ENCODE results near the gene PRICKLE4.
"Not testable (repeated sequence)": the region's sequence is repeated elsewhere in the genome, so short reads cannot be mapped to it uniquely, and the experiment has no call there.

PRICKLE4 gene

GRCh38 chr6:41791305-41791704, 10.7 kb downstream of the PRICKLE4 start:
- no peak for DNase-seq (ENCODE audit: low read depth in 2 of 3, low spot score in 1 of 3)

GRCh38 chr6:41791984-41792383, 11.4 kb downstream of the PRICKLE4 start:
- no peak for DNase-seq (ENCODE audit: low read depth in 2 of 3, low spot score in 1 of 3)

- DNase-seq (ENCODE audit: low read depth in 2 of 3, low spot score in 1 of 3), result no peak
These were observed 15.9 kb downstream of the PRICKLE4 start for GRCh38 chr6:41796474-41796873.

GRCh38 chr6:41798901-41799558, 18.4 kb downstream of the PRICKLE4 start:
- no peak for DNase-seq (ENCODE audit: low read depth in 2 of 3, low spot score in 1 of 3)

GRCh38 chr6:41799559-41799911, 19.0 kb downstream of the PRICKLE4 start:
- no peak for DNase-seq (ENCODE audit: low read depth in 2 of 3, low spot score in 1 of 3)

- no peak for DNase-seq (ENCODE audit: low read depth in 2 of 3, low spot score in 1 of 3)
These were observed 20.8 kb downstream of the PRICKLE4 start for GRCh38 chr6:41801380-41801779.

GRCh38 chr6:41805830-41806774, 25.5 kb downstream of the PRICKLE4 start:
- no peak for DNase-seq (ENCODE audit: low read depth in 2 of 3, low spot score in 1 of 3)

- DNase-seq (ENCODE audit: low read depth in 2 of 3, low spot score in 1 of 3), result no peak
These were observed 30.5 kb downstream of the PRICKLE4 start for GRCh38 chr6:41811095-41811494.

GRCh38 chr6:41811946-41812345, 31.4 kb downstream of the PRICKLE4 start:
- DNase-seq (ENCODE audit: low read depth in 2 of 3, low spot score in 1 of 3), result not testable (repeated sequence)

- DNase-seq (ENCODE audit: low read depth in 2 of 3, low spot score in 1 of 3), result no peak
These were observed 32.9 kb downstream of the PRICKLE4 start for GRCh38 chr6:41813469-41813868.

- DNase-seq (ENCODE audit: low read depth in 2 of 3, low spot score in 1 of 3), result no peak
These were observed 33.4 kb downstream of the PRICKLE4 start for GRCh38 chr6:41813956-41814355.

GRCh38 chr6:41814629-41815028, 34.0 kb downstream of the PRICKLE4 start:
- DNase-seq (ENCODE audit: low read depth in 2 of 3, low spot score in 1 of 3), result no peak

- DNase-seq (ENCODE audit: low read depth in 2 of 3, low spot score in 1 of 3), result no peak
These were observed 35.0 kb downstream of the PRICKLE4 start for GRCh38 chr6:41815587-41815986.

GRCh38 chr6:41818271-41819054, 37.9 kb downstream of the PRICKLE4 start:
- DNase-seq (ENCODE audit: low read depth in 2 of 3, low spot score in 1 of 3), result no peak

GRCh38 chr6:41821266-41821665, 40.7 kb downstream of the PRICKLE4 start:
- no peak for DNase-seq (ENCODE audit: low read depth in 2 of 3, low spot score in 1 of 3)

GRCh38 chr6:41822021-41822420, 41.4 kb downstream of the PRICKLE4 start:
- no peak for DNase-seq (ENCODE audit: low read depth in 2 of 3, low spot score in 1 of 3)

- no peak for DNase-seq (ENCODE audit: low read depth in 2 of 3, low spot score in 1 of 3)
These were observed 42.6 kb downstream of the PRICKLE4 start for GRCh38 chr6:41823178-41823577.

- no peak for DNase-seq (ENCODE audit: low read depth in 2 of 3, low spot score in 1 of 3)
These were observed 44.3 kb downstream of the PRICKLE4 start for GRCh38 chr6:41824571-41825569.

GRCh38 chr6:41826343-41827022, 45.9 kb downstream of the PRICKLE4 start:
- DNase-seq (ENCODE audit: low read depth in 2 of 3, low spot score in 1 of 3), result no peak

- DNase-seq (ENCODE audit: low read depth in 2 of 3, low spot score in 1 of 3), result no peak
These were observed 51.7 kb downstream of the PRICKLE4 start for GRCh38 chr6:41832263-41832662.
